Stimulated activated naive B cell treated with anti-CD40 and anti-IgM and Interleukin-4, amounts not matched to agents 10 μg/mL and 1 μg/mL and 100 μg/mL, for 72 hours (primary cell): ENCODE data around the gene FIBCD1.

Source experiments
- ATAC-seq, 2 donors: fragments of 150-1000 bp; cut with Tn5 transposase; replicated peaks; 2 replicates each; pipeline ENCODE4 v1.10.0; 2021; ENCODE audit warnings: moderate library complexity in 1 of 2
- DNase-seq: peaks from one replicate; pipeline ENCODE4 v3.0.0; 2021
- H3K27ac Mint-ChIP-seq: one replicate; pipeline ENCODE4 v1.8.0; 2022; ENCODE audit warnings: mild to moderate bottlenecking, mixed read lengths
- H3K27me3 Mint-ChIP-seq, 2 donors: one replicate each; pipeline ENCODE4 v1.8.0; 2022; ENCODE audit warnings: mixed read lengths in 2 of 2
- H3K36me3 Mint-ChIP-seq, 2 donors: one replicate each; pipeline ENCODE4 v1.8.0; 2022; ENCODE audit warnings: mixed read lengths in 2 of 2, mild to moderate bottlenecking in 1 of 2
- H3K4me1 Mint-ChIP-seq, 2 donors: one replicate each; pipeline ENCODE4 v1.8.0; 2022; ENCODE audit warnings: mixed read lengths in 2 of 2, mild to moderate bottlenecking in 1 of 2
- H3K4me3 Mint-ChIP-seq, 2 donors: one replicate each; pipeline ENCODE4 v1.8.0; 2022; ENCODE audit warnings: mild to moderate bottlenecking in 2 of 2, mixed read lengths in 2 of 2, moderate library complexity in 1 of 2
- H3K9me3 Mint-ChIP-seq, 2 donors: one replicate each; pipeline ENCODE4 v1.8.0; 2022; ENCODE audit warnings: mixed read lengths in 2 of 2, mild to moderate bottlenecking in 1 of 2

FIBCD1 gene

GRCh38 chr9:130931508-130932254 is 7.4 kb downstream of the FIBCD1 start:
- peak; percentile 17 to 39 for ATAC-seq
- Mint-ChIP-seq H3K27me3 (peaks cover 45 to 69% of the 10 kb centered on the region in 2 donors), H3K36me3 (no peaks in the 10 kb centered on the region), H3K4me3 (no peak overlapping the region), H3K4me1 (peaks cover 34 to 43% of the 10 kb centered on the region in 2 donors), H3K27ac (peak overlapping the region; percentile 3), H3K9me3 (no peaks in the 10 kb centered on the region)
- DNase-seq: peak; percentile 27

GRCh38 chr9:130930804-130931349 is 8.2 kb downstream of the FIBCD1 start:
- no peaks in the 10 kb centered on the region for H3K36me3 Mint-ChIP-seq
- peaks cover 44 to 61% of the 10 kb centered on the region in 2 donors for H3K27me3 Mint-ChIP-seq
- peaks cover 38 to 43% of the 10 kb centered on the region in 2 donors for H3K4me1 Mint-ChIP-seq
- no peak overlapping the region for H3K4me3 Mint-ChIP-seq
- H3K9me3 Mint-ChIP-seq: no peaks in the 10 kb centered on the region
- DNase-seq (no peak), ATAC-seq (no peak)
- peak overlapping the region; percentile 3 for H3K27ac Mint-ChIP-seq

GRCh38 chr9:130930132-130930803 is 8.8 kb downstream of the FIBCD1 start:
- Mint-ChIP-seq H3K27ac (no peak overlapping the region), H3K27me3 (peaks cover 43 to 55% of the 10 kb centered on the region in 2 donors), H3K4me1 (peaks cover 40 to 46% of the 10 kb centered on the region in 2 donors), H3K9me3 (no peaks in the 10 kb centered on the region), H3K4me3 (no peak overlapping the region), H3K36me3 (no peaks in the 10 kb centered on the region)
- ATAC-seq (no peak), DNase-seq (no peak)

GRCh38 chr9:130929571-130930038 is 9.4 kb downstream of the FIBCD1 start:
- Mint-ChIP-seq H3K4me3 (no peak overlapping the region), H3K27me3 (peaks cover 36 to 54% of the 10 kb centered on the region in 2 donors), H3K9me3 (no peaks in the 10 kb centered on the region), H3K4me1 (peaks cover 37 to 41% of the 10 kb centered on the region in 2 donors), H3K36me3 (no peaks in the 10 kb centered on the region), H3K27ac (no peak overlapping the region)
- no peak for DNase-seq
- ATAC-seq: no peak

GRCh38 chr9:130927995-130928900 is 10.8 kb downstream of the FIBCD1 start:
- DNase-seq: peak; percentile 51
- ATAC-seq: peak; percentile 87 to 89
- Mint-ChIP-seq H3K4me3 (peak overlapping the region in 1 of 2 donors; percentile 70), H3K27ac (peak overlapping the region; percentile 94), H3K36me3 (no peaks in the 10 kb centered on the region), H3K4me1 (peaks cover 36 to 38% of the 10 kb centered on the region in 2 donors), H3K9me3 (no peaks in the 10 kb centered on the region), H3K27me3 (peaks cover 35 to 44% of the 10 kb centered on the region in 2 donors)

- Mint-ChIP-seq H3K4me3 (no peak overlapping the region), H3K36me3 (no peaks in the 10 kb centered on the region), H3K9me3 (no peaks in the 10 kb centered on the region), H3K4me1 (peaks cover 27 to 29% of the 10 kb centered on the region in 2 donors), H3K27ac (no peak overlapping the region), H3K27me3 (peaks cover 35 to 44% of the 10 kb centered on the region in 2 donors)
- no peak for ATAC-seq
- DNase-seq: no peak
Observed at GRCh38 chr9:130927338-130927737, 11.7 kb downstream of the FIBCD1 start.

GRCh38 chr9:130925050-130925678 is 13.9 kb downstream of the FIBCD1 start:
- Mint-ChIP-seq H3K27ac (no peak overlapping the region), H3K9me3 (no peaks in the 10 kb centered on the region), H3K36me3 (no peaks in the 10 kb centered on the region), H3K4me3 (no peak overlapping the region), H3K27me3 (peaks cover 25 to 43% of the 10 kb centered on the region in 2 donors), H3K4me1 (peaks cover 15 to 17% of the 10 kb centered on the region in 2 donors)
- no peak for ATAC-seq
- no peak for DNase-seq

GRCh38 chr9:130924448-130924788 is 14.6 kb downstream of the FIBCD1 start:
- H3K9me3 Mint-ChIP-seq: no peaks in the 10 kb centered on the region
- H3K4me3 Mint-ChIP-seq: no peak overlapping the region
- no peaks in the 10 kb centered on the region for H3K36me3 Mint-ChIP-seq
- ATAC-seq: no peak
- H3K27me3 Mint-ChIP-seq: peaks cover 22 to 40% of the 10 kb centered on the region in 2 donors
- H3K27ac Mint-ChIP-seq: no peak overlapping the region
- no peak for DNase-seq
- H3K4me1 Mint-ChIP-seq: peaks cover 13 to 15% of the 10 kb centered on the region in 2 donors

GRCh38 chr9:130923611-130924447 is 15.2 kb downstream of the FIBCD1 start:
- DNase-seq (no peak), ATAC-seq (no peak)
- H3K36me3 Mint-ChIP-seq: no peaks in the 10 kb centered on the region
- H3K4me3 Mint-ChIP-seq: no peak overlapping the region
- no peaks in the 10 kb centered on the region for H3K9me3 Mint-ChIP-seq
- peaks cover 28 to 46% of the 10 kb centered on the region in 2 donors for H3K27me3 Mint-ChIP-seq
- H3K4me1 Mint-ChIP-seq: peaks cover 13 to 15% of the 10 kb centered on the region in 2 donors
- no peak overlapping the region for H3K27ac Mint-ChIP-seq

- ATAC-seq (no peak), DNase-seq (no peak)
- Mint-ChIP-seq H3K27ac (peak overlapping the region; percentile 9), H3K36me3 (no peaks in the 10 kb centered on the region), H3K27me3 (peaks cover 27 to 47% of the 10 kb centered on the region in 2 donors), H3K4me3 (no peak overlapping the region), H3K4me1 (peaks cover 9 to 12% of the 10 kb centered on the region in 2 donors), H3K9me3 (no peaks in the 10 kb centered on the region)
Observed at GRCh38 chr9:130922893-130923610, 16.0 kb downstream of the FIBCD1 start.

- no peaks in the 10 kb centered on the region for H3K36me3 Mint-ChIP-seq
- DNase-seq: no peak
Observed at GRCh38 chr9:130921989-130922892, 16.8 kb downstream of the FIBCD1 start.

More at GRCh38 chr9:130921989-130922892, 16.8 kb downstream of the FIBCD1 start:
- Mint-ChIP-seq H3K27ac (peak overlapping the region; percentile 9), H3K9me3 (no peaks in the 10 kb centered on the region), H3K4me3 (no peak overlapping the region), H3K27me3 (peaks cover 31 to 48% of the 10 kb centered on the region in 2 donors), H3K4me1 (peaks cover 6 to 8% of the 10 kb centered on the region in 2 donors)
- no peak for ATAC-seq
